CD4-positive, CD25-positive, alpha-beta regulatory T cell (primary cell): Measurements from ENCODE around the gene MRPL49. TPM values are rescaled to one million over a fixed set of nuclear protein-coding genes. Genes with fewer than 3 reads are reported as not detected.
A peak's percentile ranks its signal among the peaks of the same experiment; 100 is the strongest.

Experiments
- ATAC-seq, 2 donors: fragments of 150-1000 bp; cut with Tn5 transposase; one replicate each; pipeline ENCODE4 v1.10.0; 2021; ENCODE audit warnings: low read depth in 2 of 2, moderate number of reproducible peaks in 2 of 2, moderate library complexity in 1 of 2
- DNase-seq, 3 donors: peaks; one replicate each; pipeline versions ENCODE4 v3.0.0 to v3.0.0-alpha.2; 2012 to 2022; ENCODE audit warnings: mixed read lengths in 1 of 3
- H3K27ac ChIP-seq: one replicate; pipeline ENCODE4 v1.7.0; 2013; ENCODE audit warnings: mild to moderate bottlenecking, low read length; ENCODE audit not compliant: insufficient read depth, poor library complexity, severe bottlenecking
- H3K27me3 ChIP-seq: one replicate; pipeline ENCODE4 v1.7.0; 2013; ENCODE audit warnings: low read length; ENCODE audit not compliant: control insufficient read depth, insufficient read depth
- H3K36me3 ChIP-seq: one replicate; pipeline ENCODE4 v1.7.0; 2013; ENCODE audit warnings: mild to moderate bottlenecking, low read length, moderate library complexity; ENCODE audit not compliant: control insufficient read depth, insufficient read depth
- H3K4me1 ChIP-seq: 2 replicates; pipeline ENCODE4 v1.7.0; 2013; ENCODE audit warnings: mild to moderate bottlenecking, low read length; ENCODE audit not compliant: insufficient read depth, control insufficient read depth, poor library complexity, severe bottlenecking
- H3K4me3 ChIP-seq: one replicate; pipeline ENCODE4 v1.7.0; 2013; ENCODE audit warnings: low read depth, mild to moderate bottlenecking, low read length, moderate library complexity
- H3K9me3 ChIP-seq, 2 experiments: 1 replicate in 1 of 2; 2 replicates in 1 of 2; pipeline ENCODE4 v1.7.0; 2013; ENCODE audit warnings: low read length in 2 of 2, mild to moderate bottlenecking in 1 of 2, moderate library complexity in 1 of 2; ENCODE audit not compliant: control insufficient read depth in 2 of 2
- H3K27ac Mint-ChIP-seq, 3 donors: one replicate each; pipeline ENCODE4 v1.8.0; 2020 to 2022; ENCODE audit warnings: mild to moderate bottlenecking in 3 of 3, mixed read lengths in 3 of 3, moderate library complexity in 2 of 3
- H3K27me3 Mint-ChIP-seq: one replicate; pipeline ENCODE4 v1.8.0; 2022; ENCODE audit warnings: mild to moderate bottlenecking, mixed read lengths
- H3K36me3 Mint-ChIP-seq: one replicate; pipeline ENCODE4 v1.8.0; 2020; ENCODE audit warnings: mixed read lengths
- H3K4me1 Mint-ChIP-seq, 4 donors: one replicate each; pipeline ENCODE4 v1.8.0; 2020 to 2022; ENCODE audit warnings: mixed read lengths in 4 of 4, mild to moderate bottlenecking in 1 of 4
- H3K4me3 Mint-ChIP-seq, 4 donors: one replicate each; pipeline ENCODE4 v1.8.0; 2020 to 2022; ENCODE audit warnings: mild to moderate bottlenecking in 4 of 4, mixed read lengths in 4 of 4, moderate library complexity in 3 of 4
- H3K9me3 Mint-ChIP-seq, 7 donors: one replicate each; pipeline ENCODE4 v1.8.0; 2020 to 2022; ENCODE audit warnings: mixed read lengths in 7 of 7, mild to moderate bottlenecking in 3 of 7, moderate library complexity in 2 of 7
- polyA plus RNA-seq, 4 donors: library from polyadenylated mRNA; unstranded; fragments of 300-500 nt; fragmentation: Illumina TruSeq; gene quantifications; one replicate each; pipeline ENCODE4 v1.2.3, GENCODE V29; 2021
- total RNA-seq: library from RNA; stranded (reverse); gene quantifications from one replicate; pipeline ENCODE4 v1.2.3, GENCODE V29; 2022

Gene MRPL49
- total and polyA plus RNA-seq, 5 donors from 2014 or later: 47.7 to 125 (median 106) TPM

- Mint-ChIP-seq H3K27ac (no peak overlapping the region), H3K36me3 (peaks cover 22% of the 10 kb centered on the region), H3K27me3 (no peaks in the 10 kb centered on the region), H3K4me1 (peaks cover 4 to 43% (median 30%) of the 10 kb centered on the region in 4 donors), H3K9me3 (no peaks in the 10 kb centered on the region), H3K4me3 (peak overlapping the region in 2 of 4 donors; percentile 63 to 83)
- Histone ChIP-seq H3K4me3 (no peak overlapping the region), H3K27ac (no peak overlapping the region), H3K36me3 (peaks cover 40% of the 10 kb centered on the region), H3K9me3 (no peaks in the 10 kb centered on the region), H3K4me1 (peaks cover 21% of the 10 kb centered on the region), H3K27me3 (no peaks in the 10 kb centered on the region)
- ATAC-seq (no peak), DNase-seq (no peak)
Observed at GRCh38 chr11:65107078-65107477, 15.0 kb upstream of the MRPL49 start.

DNA sequence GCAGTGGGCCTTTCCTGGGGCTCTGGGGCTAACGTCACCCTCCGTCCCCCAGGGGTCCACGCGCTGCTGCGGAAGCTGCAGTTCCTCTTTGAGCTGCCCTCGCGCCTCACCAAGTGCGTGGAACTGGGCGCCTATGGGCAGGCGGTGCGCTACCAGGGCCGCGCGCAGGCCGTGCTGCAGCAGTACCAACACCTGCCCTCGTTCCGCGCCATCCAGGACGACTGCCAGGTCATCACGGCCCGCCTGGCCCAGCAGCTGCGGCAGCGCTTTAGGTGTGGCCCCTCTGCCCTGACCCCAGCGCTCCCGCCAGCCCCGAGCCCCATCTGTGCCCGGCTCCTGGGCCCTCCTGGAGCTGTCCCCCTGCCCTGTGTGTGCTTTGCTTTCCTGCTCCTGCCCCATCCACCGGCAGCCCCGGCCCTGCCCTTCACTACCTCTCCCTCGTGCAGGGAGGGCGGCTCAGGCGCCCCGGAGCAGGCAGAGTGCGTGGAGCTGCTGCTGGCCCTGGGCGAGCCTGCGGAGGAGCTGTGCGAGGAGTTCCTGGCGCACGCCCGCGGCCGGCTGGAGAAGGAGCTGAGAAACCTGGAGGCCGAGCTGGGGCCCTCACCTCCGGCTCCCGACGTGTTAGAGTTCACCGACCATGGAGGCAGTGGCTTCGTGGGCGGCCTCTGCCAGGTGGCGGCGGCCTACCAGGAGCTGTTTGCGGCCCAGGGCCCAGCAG lies 14.2 kb upstream of the MRPL49 start:
- Histone ChIP-seq H3K27me3 (no peaks in the 10 kb centered on the region), H3K9me3 (no peaks in the 10 kb centered on the region), H3K36me3 (peaks cover 33% of the 10 kb centered on the region), H3K4me1 (peaks cover 29% of the 10 kb centered on the region), H3K4me3 (no peak overlapping the region), H3K27ac (no peak overlapping the region)
- DNase-seq (no peak), ATAC-seq (no peak)
- H3K36me3 Mint-ChIP-seq: peaks cover 22% of the 10 kb centered on the region
- peaks cover 4 to 43% (median 30%) of the 10 kb centered on the region in 4 donors for H3K4me1 Mint-ChIP-seq
- no peaks in the 10 kb centered on the region for H3K27me3 Mint-ChIP-seq
- no peak overlapping the region for H3K4me3 Mint-ChIP-seq
- no peaks in the 10 kb centered on the region for H3K9me3 Mint-ChIP-seq
- H3K27ac Mint-ChIP-seq: no peak overlapping the region

DNA sequence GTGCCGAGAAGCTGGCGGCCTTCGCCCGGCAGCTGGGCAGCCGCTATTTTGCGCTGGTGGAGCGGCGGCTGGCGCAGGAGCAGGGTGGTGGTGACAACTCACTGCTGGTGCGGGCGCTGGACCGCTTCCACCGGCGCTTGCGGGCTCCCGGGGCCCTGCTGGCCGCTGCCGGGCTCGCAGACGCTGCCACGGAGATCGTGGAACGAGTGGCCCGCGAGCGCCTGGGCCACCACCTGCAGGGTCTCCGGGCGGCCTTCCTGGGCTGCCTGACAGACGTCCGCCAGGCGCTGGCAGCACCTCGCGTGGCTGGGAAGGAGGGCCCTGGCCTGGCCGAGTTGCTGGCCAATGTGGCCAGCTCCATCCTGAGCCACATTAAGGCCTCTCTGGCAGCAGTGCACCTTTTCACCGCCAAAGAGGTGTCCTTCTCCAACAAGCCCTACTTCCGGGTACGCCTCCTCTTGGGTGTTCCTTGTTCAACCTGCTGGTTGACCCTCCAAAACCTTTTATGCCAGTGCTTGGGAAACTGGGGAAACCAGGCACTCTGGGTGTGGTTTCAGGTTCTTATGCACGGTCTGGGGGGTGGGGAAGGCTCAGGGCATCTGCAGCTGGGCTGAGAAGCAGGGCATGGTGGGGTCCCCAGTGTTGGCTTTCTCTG lies 13.5 kb upstream of the MRPL49 start:
- Mint-ChIP-seq H3K27me3 (no peaks in the 10 kb centered on the region), H3K36me3 (peaks cover 22% of the 10 kb centered on the region), H3K9me3 (no peaks in the 10 kb centered on the region)

GRCh38 chr11:65109231-65110198 lies 12.6 kb upstream of the MRPL49 start:
- H3K4me3 Mint-ChIP-seq: peak overlapping the region in 1 of 4 donors; percentile 86
- peaks cover 38% of the 10 kb centered on the region for H3K4me1 ChIP-seq
- H3K9me3 Mint-ChIP-seq: no peaks in the 10 kb centered on the region

More for the DNA sequence above, 13.5 kb upstream of the MRPL49 start:
- Histone ChIP-seq H3K9me3 (no peaks in the 10 kb centered on the region), H3K36me3 (peaks cover 27% of the 10 kb centered on the region), H3K27ac (no peak overlapping the region), H3K27me3 (no peaks in the 10 kb centered on the region), H3K4me3 (no peak overlapping the region), H3K4me1 (peaks cover 36% of the 10 kb centered on the region)
- no peak overlapping the region for H3K27ac Mint-ChIP-seq
- peaks cover 4 to 43% (median 28%) of the 10 kb centered on the region in 4 donors for H3K4me1 Mint-ChIP-seq
- H3K4me3 Mint-ChIP-seq: no peak overlapping the region
- ATAC-seq (no peak), DNase-seq (no peak)

GRCh38 chr11:65110354-65110861 lies 11.7 kb upstream of the MRPL49 start:
- peaks cover 0 to 43% (median 30%) of the 10 kb centered on the region in 4 donors for H3K4me1 Mint-ChIP-seq
- ATAC-seq (peak; percentile 57 to 63), DNase-seq (peak; percentile 86 to 92 (median 91))
- no peak overlapping the region for H3K4me3 ChIP-seq
- H3K9me3 Mint-ChIP-seq: no peaks in the 10 kb centered on the region
- peaks cover 38% of the 10 kb centered on the region for H3K4me1 ChIP-seq
- H3K9me3 ChIP-seq: no peaks in the 10 kb centered on the region
- peak overlapping the region; percentile 5 to 86 (median 62) for H3K4me3 Mint-ChIP-seq
- peaks cover 21% of the 10 kb centered on the region for H3K36me3 ChIP-seq
- no peaks in the 10 kb centered on the region for H3K27me3 Mint-ChIP-seq
- H3K36me3 Mint-ChIP-seq: peaks cover 16% of the 10 kb centered on the region
- no peaks in the 10 kb centered on the region for H3K27me3 ChIP-seq
- H3K27ac Mint-ChIP-seq: peak overlapping the region; percentile 44 to 86 (median 78)
- H3K27ac ChIP-seq: peak overlapping the region; percentile 69

More at GRCh38 chr11:65109231-65110198, 12.6 kb upstream of the MRPL49 start:
- H3K27me3 ChIP-seq: no peaks in the 10 kb centered on the region
- peaks cover 26% of the 10 kb centered on the region for H3K36me3 ChIP-seq
- H3K9me3 ChIP-seq: no peaks in the 10 kb centered on the region
- peak overlapping the region in 1 of 3 donors; percentile 78 for H3K27ac Mint-ChIP-seq
- peaks cover 0 to 44% (median 30%) of the 10 kb centered on the region in 4 donors for H3K4me1 Mint-ChIP-seq
- no peaks in the 10 kb centered on the region for H3K27me3 Mint-ChIP-seq
- no peak overlapping the region for H3K4me3 ChIP-seq
- peak overlapping the region; percentile 69 for H3K27ac ChIP-seq
- DNase-seq (no peak), ATAC-seq (no peak)
- peaks cover 21% of the 10 kb centered on the region for H3K36me3 Mint-ChIP-seq

GRCh38 chr11:65111159-65111743 lies 10.9 kb upstream of the MRPL49 start:
- peak overlapping the region; percentile 69 for H3K27ac ChIP-seq
- DNase-seq: no peak
- peaks cover 8% of the 10 kb centered on the region for H3K36me3 Mint-ChIP-seq
- no peak for ATAC-seq
- no peaks in the 10 kb centered on the region for H3K9me3 ChIP-seq
- H3K27me3 ChIP-seq: no peaks in the 10 kb centered on the region
- H3K9me3 Mint-ChIP-seq: no peaks in the 10 kb centered on the region
- peak overlapping the region; percentile 89 to 96 (median 90) for H3K27ac Mint-ChIP-seq
- peaks cover 16% of the 10 kb centered on the region for H3K36me3 ChIP-seq
- peaks cover 41% of the 10 kb centered on the region for H3K4me1 ChIP-seq
- H3K4me1 Mint-ChIP-seq: peaks cover 0 to 50% (median 26%) of the 10 kb centered on the region in 4 donors
- no peak overlapping the region for H3K4me3 ChIP-seq
- peak overlapping the region; percentile 86 to 96 (median 89) for H3K4me3 Mint-ChIP-seq
- no peaks in the 10 kb centered on the region for H3K27me3 Mint-ChIP-seq
